ENCODE measurements around the gene BTNL3.

The BTNL3 gene

GRCh38 chr5:181028032-181028819 is 39.6 kb downstream of the BTNL3 start:
- Histone ChIP-seq H3K4me1 (ENCODE audit: control insufficient read depth, insufficient read depth, low read length) (no peaks in the 10 kb centered on the region), H3K9me3 (ENCODE audit: control insufficient read depth, insufficient read depth, low read depth, low read length) (no peaks in the 10 kb centered on the region), H3K4me3 (ENCODE audit: low read depth, low read length) (no peak overlapping the region), H3K27ac (ENCODE audit: extremely low read depth, low read depth, low read length) (no peak overlapping the region), H3K36me3 (ENCODE audit: control insufficient read depth in 2 of 2, insufficient read depth in 1 of 2, low read length in 2 of 2) (no peaks in the 10 kb centered on the region)
- ChIA-PET CTCF (interaction anchor here (0.7 kb wide), 1 partner anchor 180 kb away, joined by 4 read pairs; no protein-coding TSS in a partner anchor), POLR2A (no interaction called here)
- TF ChIP-seq KLF1 (tag by site-specific recombination; IDR thresholded peaks at IDR 0.05) = peak; percentile 84
- TF ChIP-seq ZNF169 (tag by site-specific recombination; IDR thresholded peaks at IDR 0.05) = no peak
- TF ChIP-seq OVOL3 (tag by site-specific recombination; IDR thresholded peaks at IDR 0.05) = no peak

GRCh38 chr5:181031716-181032115 is 43.1 kb downstream of the BTNL3 start:
- Histone ChIP-seq H3K36me3 (ENCODE audit: control insufficient read depth in 2 of 2, insufficient read depth in 1 of 2, low read length in 2 of 2) (no peaks in the 10 kb centered on the region), H3K4me3 (ENCODE audit: low read depth, low read length) (no peak overlapping the region), H3K4me1 (ENCODE audit: control insufficient read depth, insufficient read depth, low read length) (no peaks in the 10 kb centered on the region), H3K27ac (ENCODE audit: extremely low read depth, low read depth, low read length) (no peak overlapping the region), H3K9me3 (ENCODE audit: control insufficient read depth, insufficient read depth, low read depth, low read length) (no peaks in the 10 kb centered on the region)
- ChIA-PET CTCF (no interaction called here), POLR2A (interaction anchor here (0.6 kb wide), 1 partner anchor 382 kb away, joined by 3 read pairs; no protein-coding TSS in a partner anchor)
- TF ChIP-seq ZNF513 (tag by site-specific recombination; IDR thresholded peaks at IDR 0.05) = no peak
- TF ChIP-seq KLF16 (tag by site-specific recombination; IDR thresholded peaks at IDR 0.05) = no peak
- no peak for TF ChIP-seq ZNF10 (tag by site-specific recombination; IDR thresholded peaks at IDR 0.05)
- TF ChIP-seq ZNF274 (IDR thresholded peaks at IDR 0.05; ENCODE audit: low read length) = no peak
- no peak for TF ChIP-seq ZNF274 (tag by site-specific recombination; IDR thresholded peaks at IDR 0.05; ENCODE audit: borderline replicate concordance)
- no peak for TF ChIP-seq ZNF292 (tag by site-specific recombination; IDR thresholded peaks at IDR 0.05; ENCODE audit: borderline replicate concordance, low read depth)
- TF ChIP-seq ZNF830 (tag by site-specific recombination; IDR thresholded peaks at IDR 0.05; ENCODE audit: low read depth) = no peak
- TF ChIP-seq ZNF776 (tag by site-specific recombination; IDR thresholded peaks at IDR 0.05; ENCODE audit: borderline replicate concordance) = no peak
- no peak for TF ChIP-seq KLF10 (tag by site-specific recombination; IDR thresholded peaks at IDR 0.05)
- TF ChIP-seq ZNF112 (tag by site-specific recombination; IDR thresholded peaks at IDR 0.05) = no peak
- no peak for TF ChIP-seq ZNF350 (tag by site-specific recombination; IDR thresholded peaks at IDR 0.05)
- no peak for TF ChIP-seq ZNF48 (tag by site-specific recombination; IDR thresholded peaks at IDR 0.05)
- no peak for TF ChIP-seq AEBP2 (tag by site-specific recombination; IDR thresholded peaks at IDR 0.05; ENCODE audit: borderline replicate concordance)
- no peak for TF ChIP-seq KLF17 (tag by site-specific recombination; IDR thresholded peaks at IDR 0.05)
